ENCODE results near the gene ARID1A.

Gene ARID1A

DNA sequence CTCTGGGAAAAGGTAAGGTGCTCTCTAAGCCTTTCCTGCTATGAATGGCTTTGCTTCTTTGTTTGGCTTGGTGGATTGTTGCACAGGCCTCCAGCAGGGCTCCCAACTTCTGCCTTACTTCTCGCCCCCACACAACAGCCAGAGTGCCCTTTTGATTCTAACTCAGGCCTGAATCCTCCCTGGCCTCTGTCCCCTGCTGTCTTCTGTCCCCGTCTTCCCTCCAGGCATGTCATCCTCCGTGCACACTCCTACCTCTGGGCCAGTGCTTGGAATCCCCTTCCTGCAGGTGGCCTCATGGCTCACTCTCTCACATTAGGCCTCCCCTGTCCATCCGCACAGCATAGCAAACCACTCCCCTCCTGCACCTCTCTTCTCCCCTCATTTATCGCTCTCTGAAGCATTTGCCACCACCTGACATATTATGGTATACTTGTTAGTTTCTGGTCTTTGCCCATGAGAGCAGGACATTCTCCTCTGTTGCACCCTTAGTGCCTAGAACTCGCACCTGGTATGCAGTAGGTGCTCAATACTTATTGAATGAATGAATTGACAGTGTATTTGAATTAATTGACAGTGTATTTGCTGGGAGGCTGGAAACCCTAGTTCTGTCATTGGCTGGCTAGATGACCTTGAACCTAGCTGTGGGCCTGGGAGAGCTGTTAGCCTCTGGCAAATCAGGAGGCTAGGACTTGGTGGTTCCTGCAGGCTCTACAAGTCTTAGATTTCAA lies 133.5 kb downstream of the ARID1A start:
- DNase-seq = no peak

GRCh38 chr1:26831059-26831458 lies 135.2 kb downstream of the ARID1A start:
- DNase-seq = no peak
